Cortex of kidney (tissue), 1 donor: ENCODE results near the gene BDKRB2.
"Not testable (repeated sequence)": the region's sequence is repeated elsewhere in the genome, so short reads cannot be mapped to it uniquely, and the experiment has no call there.

Experiments used
- DNase-seq: peaks from one replicate; lab custom pipeline; 2025; lab: John Stamatoyannopoulos, UW

BDKRB2 gene

DNA sequence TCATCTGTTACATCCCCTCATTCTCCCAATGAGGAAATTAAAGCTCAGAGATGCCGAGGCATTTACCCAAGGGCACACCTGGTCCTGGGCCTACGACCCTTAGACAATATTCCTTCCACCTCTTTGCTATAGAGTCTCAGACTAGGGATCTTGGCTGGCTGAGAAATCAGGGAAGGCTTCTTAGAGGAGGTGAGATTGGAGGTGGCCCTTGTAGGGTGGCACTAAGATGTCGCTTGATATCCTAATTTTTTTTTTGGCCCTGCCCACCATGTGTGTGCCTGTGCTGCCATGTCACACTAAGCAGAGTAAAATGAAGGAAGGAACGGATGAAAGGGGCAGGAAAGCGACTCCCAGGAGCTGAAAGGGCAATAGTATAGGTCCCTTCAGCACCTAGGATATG is 20.6 kb downstream of the BDKRB2 start:
- no peak for DNase-seq

GRCh38 chr14:96225745-96226151 is 21.1 kb downstream of the BDKRB2 start:
- no peak for DNase-seq

- DNase-seq: no peak
Measured at GRCh38 chr14:96227428-96227827, 22.8 kb downstream of the BDKRB2 start.

GRCh38 chr14:96229315-96229714 is 24.7 kb downstream of the BDKRB2 start:
- DNase-seq: no peak

GRCh38 chr14:96231056-96231455 is 26.4 kb downstream of the BDKRB2 start:
- DNase-seq: no peak

DNA sequence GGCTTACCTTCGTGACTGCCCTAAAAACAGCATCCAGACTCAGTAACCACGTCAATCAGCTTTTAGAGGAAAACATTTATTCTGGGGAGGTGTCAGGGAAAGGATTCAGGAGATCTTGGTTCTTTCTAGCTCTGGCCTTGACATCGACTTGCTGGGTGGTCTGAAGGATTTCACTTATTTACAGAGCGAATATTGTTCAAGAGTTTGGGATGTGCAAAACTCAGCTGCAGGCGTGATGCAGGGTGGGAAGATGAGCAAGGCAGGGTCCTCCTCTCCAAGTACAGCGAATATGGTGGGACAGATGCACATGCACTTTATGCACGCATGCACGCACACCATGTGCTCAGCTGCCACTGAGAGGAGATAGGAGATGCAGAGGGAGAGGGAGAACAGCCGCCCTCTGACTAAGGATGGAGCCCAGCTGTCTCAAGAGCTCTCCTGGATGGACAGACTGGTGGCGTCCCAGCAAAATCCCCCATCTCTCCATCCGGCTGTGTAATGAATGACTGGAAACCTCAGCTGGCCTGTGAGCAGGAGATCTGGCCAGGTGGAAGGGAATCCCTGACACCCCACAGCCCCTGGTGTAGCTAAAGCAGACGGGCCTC is 27.0 kb downstream of the BDKRB2 start:
- no peak for DNase-seq

DNA sequence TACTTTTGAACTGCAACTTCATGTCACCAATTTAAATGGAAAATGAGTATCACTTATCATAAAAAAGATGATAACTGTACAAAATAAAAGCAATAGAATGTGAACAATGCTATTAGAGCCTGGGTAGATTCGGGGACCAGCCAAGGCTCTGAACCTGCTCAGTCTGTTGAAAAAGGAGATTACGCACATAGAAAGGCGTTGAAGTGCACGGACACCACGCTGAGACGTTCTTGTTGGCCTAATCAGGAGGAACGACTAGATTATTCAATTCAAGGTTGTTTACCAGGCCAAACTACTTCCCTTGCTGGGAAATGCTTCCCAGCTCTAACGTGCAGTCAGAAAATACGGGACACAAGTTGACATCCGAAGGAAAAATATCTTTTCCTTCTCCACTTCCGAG is 27.9 kb downstream of the BDKRB2 start:
- DNase-seq: no peak

DNA sequence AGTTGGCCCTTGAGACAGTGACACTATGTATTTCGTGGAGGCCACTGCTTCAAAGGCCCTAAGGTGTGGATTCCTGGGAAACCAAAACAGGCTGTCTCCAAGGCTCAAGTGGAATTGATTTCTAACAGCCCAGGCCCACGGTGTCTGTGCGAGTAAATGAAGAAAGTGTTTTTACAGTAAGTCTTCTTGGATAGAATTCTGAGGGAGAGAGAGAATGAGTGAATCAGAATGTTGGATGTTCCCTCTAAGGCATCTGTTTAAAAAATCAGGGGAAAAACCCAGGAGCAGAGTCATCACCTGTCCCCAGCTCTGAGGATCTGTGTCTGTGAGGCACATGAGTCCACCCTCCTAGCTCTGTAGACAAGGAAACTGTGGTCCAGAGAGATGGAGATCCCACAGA is 29.0 kb downstream of the BDKRB2 start:
- no peak for DNase-seq

- no peak for DNase-seq
Measured at GRCh38 chr14:96235426-96235825, 30.8 kb downstream of the BDKRB2 start.

- no peak for DNase-seq
Measured at GRCh38 chr14:96237641-96238040, 33.0 kb downstream of the BDKRB2 start.

DNA sequence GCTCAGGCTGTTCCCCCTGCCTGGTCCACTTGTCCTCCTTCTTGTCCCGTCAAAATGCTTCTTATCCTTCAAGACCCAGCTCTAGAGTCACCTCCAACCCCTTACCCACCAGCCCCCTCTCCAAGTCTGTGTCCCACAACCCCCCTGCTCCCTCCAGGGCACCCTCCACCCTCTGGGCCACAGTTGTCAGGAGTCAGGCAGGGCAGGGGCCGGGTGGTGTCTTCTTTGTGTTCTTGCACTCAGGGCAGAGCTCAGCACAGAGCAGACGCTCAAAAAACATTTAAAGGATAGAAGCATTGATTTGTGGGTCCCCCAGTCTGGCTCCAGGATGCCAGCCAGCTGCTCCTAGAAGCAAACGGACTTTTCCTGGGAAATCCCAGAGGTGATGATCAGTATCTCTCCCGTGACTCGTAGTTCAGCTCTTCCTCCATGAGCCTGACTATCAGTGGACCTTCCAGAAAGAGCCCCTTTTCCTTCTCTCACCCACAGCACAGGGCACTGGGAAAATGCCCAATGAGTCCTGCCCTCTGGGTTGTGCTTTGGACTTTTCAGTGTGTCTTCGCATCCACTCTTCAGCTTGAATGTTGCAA is 34.1 kb downstream of the BDKRB2 start:
- no peak for DNase-seq

DNA sequence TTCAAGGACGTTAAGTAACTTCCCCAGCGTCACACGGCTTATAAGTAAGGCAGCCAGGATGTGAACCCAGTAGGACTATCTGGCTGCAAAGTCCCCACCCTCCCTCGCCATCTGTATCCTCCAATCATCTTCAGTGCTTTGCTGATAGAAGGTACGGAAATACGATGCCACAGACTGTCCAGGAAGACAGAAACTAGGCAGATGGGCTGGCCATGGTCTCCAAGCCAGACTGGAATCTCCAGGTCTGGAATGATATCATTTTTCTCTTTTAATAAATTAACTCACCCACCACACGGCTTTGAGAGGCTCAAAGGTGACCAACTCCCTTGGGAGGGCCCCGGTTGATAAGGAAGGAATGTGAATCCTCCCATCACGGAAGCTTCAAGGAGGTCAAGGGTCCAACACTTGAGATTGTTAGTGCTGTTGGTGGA is 35.1 kb downstream of the BDKRB2 start:
- DNase-seq: no peak

GRCh38 chr14:96240641-96241040 is 36.0 kb downstream of the BDKRB2 start:
- no peak for DNase-seq

GRCh38 chr14:96242126-96242525 is 37.5 kb downstream of the BDKRB2 start:
- DNase-seq: no peak

DNA sequence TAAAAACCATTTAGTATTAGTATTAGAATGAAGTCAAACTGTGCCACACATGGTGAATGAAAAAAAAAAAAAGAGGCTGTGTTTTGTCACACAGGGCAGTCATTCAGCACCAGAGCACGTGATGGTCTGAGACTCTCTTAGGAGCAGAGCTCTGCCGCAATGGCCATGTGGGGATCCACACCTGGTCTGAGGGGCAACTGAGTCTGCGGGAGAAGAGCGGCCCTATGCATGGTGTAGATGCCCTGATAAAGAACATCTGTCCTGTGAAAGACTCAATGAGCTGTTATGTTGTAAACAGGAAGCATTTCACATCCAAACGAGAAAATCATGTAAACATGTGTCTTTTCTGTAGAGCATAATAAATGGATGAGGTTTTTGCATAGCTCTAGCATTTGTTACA is 39.1 kb downstream of the BDKRB2 start:
- DNase-seq: no peak

DNA sequence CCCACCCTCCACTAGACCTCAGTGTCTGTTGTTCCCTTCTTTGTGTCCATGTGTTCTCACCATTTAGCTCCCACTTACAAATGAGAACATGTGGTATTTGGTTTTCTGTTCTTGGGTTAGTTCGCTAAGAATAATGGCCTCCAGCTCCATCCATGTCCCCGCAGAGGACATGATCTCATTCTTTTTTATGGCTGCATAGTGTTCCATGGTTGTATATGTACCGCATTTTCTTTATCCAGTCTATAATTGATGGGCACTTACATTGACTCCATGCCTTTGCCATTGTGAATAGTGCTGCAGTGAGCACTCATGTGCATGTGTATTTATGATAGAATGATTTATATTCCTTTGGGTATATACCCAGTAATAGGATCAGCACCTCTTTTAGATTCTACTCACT is 40.4 kb downstream of the BDKRB2 start:
- not testable (repeated sequence) for DNase-seq

DNA sequence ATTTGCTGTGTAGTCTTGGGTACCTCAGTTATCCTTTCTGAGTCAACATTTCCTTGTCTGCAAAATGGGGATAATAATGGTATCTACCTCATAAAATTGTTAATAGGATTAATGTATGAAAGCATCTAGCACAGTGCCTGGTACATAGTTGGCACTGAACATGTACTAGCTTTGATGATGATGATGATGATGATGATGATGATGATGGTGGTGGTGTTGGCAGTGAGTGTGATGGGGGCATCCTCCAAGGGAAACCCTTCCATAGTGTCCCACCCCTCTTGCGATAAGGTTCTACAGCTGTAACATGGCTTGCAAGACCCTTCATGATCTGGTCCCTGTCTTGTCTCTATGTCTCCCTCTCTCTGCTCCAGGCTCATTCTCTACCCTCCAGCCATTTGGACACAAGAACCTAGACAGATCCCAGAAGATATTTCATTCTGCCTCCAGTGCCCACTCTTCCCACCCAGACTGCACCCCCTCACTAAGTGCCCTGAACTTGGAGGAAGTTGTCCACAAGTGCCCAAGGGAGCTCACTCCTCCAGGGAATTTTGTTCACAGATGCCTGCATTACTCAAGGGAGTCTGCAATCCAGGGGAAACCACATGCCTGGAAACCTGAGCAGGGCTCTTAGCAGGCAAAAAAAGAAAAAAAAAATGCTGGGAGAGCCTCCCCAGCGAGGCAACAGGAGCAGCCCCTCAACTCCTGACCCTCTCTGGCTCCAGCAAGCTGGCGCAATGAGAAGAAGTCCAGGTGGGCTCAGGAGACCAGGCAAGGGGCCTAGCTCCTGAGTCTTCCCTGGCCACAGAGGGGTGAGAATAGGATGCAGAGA is 41.3 kb downstream of the BDKRB2 start:
- DNase-seq: no peak

GRCh38 chr14:96246539-96246847 is 41.9 kb downstream of the BDKRB2 start:
- DNase-seq: no peak

DNA sequence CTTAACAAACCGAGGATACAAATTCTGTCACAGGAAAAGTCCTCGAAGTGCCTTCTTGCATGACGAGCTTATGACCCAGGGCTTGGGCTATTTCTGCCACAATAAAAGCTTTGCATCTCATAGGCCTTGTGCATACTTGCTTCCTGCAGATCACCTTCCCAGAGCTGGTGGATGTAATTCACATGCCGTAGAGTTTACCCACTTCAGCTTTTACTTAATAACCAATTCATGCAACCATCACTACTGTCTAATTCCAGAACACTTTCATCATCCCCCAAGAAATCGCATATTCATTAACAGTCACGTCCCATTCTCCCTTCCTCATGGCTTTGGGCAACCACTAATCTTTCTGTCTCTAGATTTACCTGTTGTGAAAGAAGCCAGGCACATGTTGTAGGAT is 42.4 kb downstream of the BDKRB2 start:
- no peak for DNase-seq

- DNase-seq: no peak
Measured at GRCh38 chr14:96249029-96249428, 44.4 kb downstream of the BDKRB2 start.

GRCh38 chr14:96250485-96250884 is 45.8 kb downstream of the BDKRB2 start:
- DNase-seq: no peak

DNA sequence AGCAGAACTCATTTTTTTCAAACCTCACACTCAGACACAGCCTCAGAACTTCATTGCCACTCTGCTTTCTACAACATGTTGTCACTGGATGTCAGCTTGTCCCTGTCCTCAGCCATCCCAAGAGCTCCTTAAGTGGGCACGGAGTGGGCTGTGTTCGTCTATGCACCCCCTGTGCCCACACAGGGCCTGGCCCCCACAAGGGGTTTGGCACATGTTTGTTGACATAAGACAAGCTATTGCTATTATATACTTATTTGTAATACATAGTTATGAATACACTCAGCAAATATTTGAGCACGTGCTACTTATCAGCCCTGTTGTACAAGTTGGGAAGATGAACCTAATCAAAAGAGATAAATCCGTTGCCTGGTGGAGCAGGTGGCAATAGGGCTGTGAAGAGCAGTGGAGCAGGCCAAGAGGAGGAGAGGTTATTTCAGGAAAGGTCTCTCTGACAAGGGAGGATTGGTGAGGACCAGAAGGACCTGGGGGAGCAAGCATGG is 47.1 kb downstream of the BDKRB2 start:
- DNase-seq: no peak

DNA sequence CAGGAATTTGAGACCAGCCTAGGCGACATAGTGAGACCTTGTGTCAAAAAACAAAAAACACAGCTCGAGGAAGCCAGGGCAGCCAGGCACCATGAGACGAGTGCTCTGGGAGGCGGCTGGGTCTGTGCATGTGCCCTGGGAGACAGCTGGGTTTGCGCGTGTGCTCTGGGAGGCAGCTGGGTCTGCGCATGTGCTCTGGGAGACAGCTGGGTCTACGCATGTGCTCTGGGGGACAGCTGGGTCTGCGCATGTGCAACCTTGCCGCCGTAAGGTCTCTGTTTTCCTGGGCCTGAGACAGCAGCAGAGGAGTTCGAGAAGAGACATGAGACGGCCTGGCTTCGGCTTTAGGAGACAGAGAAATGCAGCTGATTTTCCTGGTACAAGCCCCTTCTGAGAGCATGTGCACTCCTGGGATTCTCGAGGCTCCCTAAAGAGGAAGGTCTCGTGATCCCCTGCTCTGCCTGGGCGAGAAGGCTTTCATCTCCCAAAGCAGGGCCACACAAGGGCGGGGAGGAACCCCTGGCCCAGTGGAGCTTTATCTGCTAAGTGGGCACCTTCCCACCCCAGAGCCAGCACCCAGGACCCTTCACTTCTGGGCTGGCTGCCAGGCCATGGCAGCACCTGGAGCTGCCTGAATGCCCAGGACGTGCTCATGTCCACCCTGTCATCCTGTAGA is 47.8 kb downstream of the BDKRB2 start:
- DNase-seq: no peak
